Frontal cortex (tissue), 4 donors: ENCODE results near the gene TNNI3K. TPM values are rescaled to one million over a fixed set of nuclear protein-coding genes. Genes with fewer than 3 reads are reported as not detected.

Experiments
- DNase-seq, 2 donors: peaks; one replicate each; pipeline ENCODE4 v3.0.0; 2012; ENCODE audit warnings: low spot score in 2 of 2
- FAIRE-seq: peaks from 2 replicates; lab custom pipeline; 2012; peaks lifted over from hg19 to GRCh38; lab: Jason Lieb, UNC
- total RNA-seq: library from RNA; depleted of rRNA; stranded (reverse); fragments of >200 nt; gene quantifications from one replicate; pipeline ENCODE4 v1.2.3, GENCODE V29; 2014
- donor health status: control.
- donor health status: control.
- donor health status: control.

Gene TNNI3K
- total RNA-seq, 1 donor from 2014 or later: 17.1 TPM

DNA sequence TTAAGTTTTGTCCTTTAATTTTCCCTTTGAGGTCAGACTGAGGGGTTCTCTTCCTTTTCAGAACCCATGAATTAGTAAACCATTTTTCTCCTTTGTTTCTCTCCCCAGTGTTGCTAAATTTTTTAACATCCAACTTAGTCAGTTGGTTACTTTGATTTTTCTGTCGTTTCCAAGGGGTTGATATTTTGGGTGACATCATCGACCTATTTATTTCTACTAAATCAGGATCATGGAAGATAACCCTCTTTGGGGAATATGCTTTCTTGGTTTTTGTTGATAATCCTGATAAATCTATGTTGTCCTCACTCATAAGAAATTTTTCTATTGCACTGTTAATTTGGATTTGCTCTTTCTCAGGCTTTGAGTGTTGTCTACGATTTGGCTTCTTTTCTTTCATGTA lies 236.3 kb downstream of the TNNI3K start:
- no peak for FAIRE-seq

DNA sequence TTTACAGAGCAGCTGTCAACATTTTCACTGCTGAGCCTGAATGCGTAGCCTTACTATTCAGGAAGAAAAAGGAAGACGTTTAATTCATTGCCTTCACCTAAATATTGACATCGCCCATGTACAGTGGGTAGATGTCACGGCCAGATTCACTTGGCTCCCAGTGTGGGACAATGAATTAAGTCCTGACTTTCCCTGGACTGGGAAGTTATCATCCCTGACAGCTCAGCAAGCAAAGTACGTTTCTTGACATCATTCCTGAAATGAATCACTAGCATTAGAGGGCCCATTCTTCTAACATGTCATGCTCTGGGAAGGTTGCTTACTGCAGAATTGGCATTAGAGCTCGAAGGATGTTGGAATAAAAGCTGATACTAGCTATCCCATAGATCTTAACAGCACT lies 239.4 kb downstream of the TNNI3K start:
- FAIRE-seq (no peak), DNase-seq (no peak)

More for the DNA sequence above, 236.3 kb downstream of the TNNI3K start:
- no peak for DNase-seq

DNA sequence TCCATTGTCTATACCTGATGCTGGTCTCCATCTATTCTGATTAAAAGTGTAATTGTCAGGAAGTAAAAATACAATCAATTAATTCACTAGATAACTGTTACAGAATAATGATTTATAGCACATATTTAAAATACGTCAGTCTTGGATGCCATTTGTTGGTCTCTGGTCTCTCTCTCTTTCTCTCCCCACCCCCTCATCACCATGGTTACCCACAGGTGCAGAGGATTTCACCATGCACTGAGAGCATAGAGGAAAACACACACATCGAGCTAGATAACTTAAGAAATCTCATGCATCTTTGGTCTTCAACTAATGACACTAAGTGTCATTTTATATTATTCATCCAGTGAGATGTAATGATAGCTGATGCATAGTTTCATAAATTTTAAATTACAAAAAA lies 243.8 kb downstream of the TNNI3K start:
- no peak for DNase-seq
- no peak for FAIRE-seq

DNA sequence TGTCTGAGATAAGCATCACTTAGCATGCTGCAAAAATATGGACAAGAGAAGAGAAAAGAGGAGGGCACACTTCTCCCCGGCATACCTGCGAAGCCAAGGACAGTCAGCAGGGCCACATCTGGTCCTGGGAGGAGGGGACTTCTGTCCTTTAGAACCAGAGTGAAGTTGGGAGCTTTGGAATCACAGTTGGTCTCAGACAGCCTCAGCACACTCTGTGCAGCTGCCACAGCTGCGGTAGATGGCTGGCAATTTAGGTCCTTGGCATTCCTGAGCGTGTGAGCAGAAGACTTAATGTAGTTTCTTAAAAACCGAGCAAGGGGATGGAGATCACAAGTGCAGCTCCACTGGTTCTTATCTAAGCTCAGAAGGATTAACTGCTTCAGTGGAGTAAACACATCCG lies 244.9 kb downstream of the TNNI3K start:
- FAIRE-seq (no peak), DNase-seq (no peak)

- DNase-seq (no peak), FAIRE-seq (no peak)
Measured at GRCh38 chr1:74481607-74482006, 246.4 kb downstream of the TNNI3K start.

GRCh38 chr1:74485622-74486021 lies 250.4 kb downstream of the TNNI3K start:
- no peak for DNase-seq
- no peak for FAIRE-seq

- no peak for FAIRE-seq
- no peak for DNase-seq
Measured at GRCh38 chr1:74486036-74486435, 250.8 kb downstream of the TNNI3K start.

GRCh38 chr1:74496669-74497068 lies 261.5 kb downstream of the TNNI3K start:
- DNase-seq (no peak), FAIRE-seq (no peak)

DNA sequence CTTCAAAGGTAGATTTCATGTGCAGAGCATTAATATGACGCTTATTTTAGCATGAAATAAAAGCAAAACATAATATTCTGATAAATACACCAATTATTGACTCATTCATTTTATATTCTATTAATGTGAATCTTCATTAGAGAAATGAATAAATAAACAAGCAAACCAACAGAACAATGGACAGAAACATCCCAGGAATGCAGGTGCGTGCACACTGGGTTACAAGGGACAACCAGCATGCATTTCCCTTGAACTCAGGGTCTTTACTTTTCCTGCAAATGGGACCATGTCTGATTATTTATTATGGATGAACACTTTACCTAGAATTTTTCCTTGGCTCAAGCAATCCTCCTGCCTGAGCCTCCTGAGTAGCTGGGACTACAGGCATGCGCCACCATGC lies 263.7 kb downstream of the TNNI3K start:
- FAIRE-seq (no peak), DNase-seq (no peak)

- DNase-seq (no peak), FAIRE-seq (no peak)
Measured at GRCh38 chr1:74502432-74502831, 267.2 kb downstream of the TNNI3K start.

GRCh38 chr1:74502858-74503257 lies 267.7 kb downstream of the TNNI3K start:
- FAIRE-seq: no peak
- no peak for DNase-seq

DNA sequence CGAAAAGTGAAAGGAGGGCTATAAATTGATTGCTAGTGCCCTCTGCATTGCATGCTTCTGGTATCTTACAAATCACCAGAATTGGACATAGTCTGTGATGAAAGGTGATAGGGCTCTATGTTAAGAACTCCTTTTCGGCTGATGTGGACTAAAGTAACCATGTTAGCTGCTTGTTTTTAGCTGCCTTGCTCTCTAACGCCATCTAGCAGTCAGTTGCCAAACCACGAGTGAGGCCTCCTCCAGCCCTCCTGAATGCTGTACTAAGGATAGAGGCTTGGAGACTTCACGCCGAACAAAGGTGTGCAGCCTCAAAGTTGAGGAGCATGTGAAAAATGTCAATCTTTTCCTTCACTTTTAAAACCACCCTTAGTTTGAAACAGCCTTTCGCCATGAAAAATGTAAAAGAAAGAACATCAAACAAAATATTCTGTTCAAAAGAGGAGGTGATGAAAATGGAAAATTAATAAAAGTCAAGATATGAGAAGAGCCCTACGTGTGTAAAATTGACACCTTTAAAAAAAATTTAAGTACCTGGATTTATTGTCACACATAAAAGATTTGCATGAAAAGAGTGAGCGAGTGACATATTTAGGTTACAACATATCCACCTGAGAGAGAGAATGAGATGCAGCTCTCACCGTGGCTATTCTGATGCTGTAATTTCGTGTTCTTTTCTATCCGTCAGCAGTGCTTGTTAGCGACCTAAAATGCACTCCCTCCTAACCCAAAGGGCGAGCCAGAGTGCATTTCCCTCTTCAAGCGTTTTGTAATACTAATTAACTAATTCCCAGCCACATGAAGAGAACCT lies 269.1 kb downstream of the TNNI3K start:
- FAIRE-seq: no peak
- DNase-seq: peak in 1 of 2 donors; percentile 14

GRCh38 chr1:74504933-74505512 lies 269.8 kb downstream of the TNNI3K start:
- DNase-seq (no peak), FAIRE-seq (no peak)

DNA sequence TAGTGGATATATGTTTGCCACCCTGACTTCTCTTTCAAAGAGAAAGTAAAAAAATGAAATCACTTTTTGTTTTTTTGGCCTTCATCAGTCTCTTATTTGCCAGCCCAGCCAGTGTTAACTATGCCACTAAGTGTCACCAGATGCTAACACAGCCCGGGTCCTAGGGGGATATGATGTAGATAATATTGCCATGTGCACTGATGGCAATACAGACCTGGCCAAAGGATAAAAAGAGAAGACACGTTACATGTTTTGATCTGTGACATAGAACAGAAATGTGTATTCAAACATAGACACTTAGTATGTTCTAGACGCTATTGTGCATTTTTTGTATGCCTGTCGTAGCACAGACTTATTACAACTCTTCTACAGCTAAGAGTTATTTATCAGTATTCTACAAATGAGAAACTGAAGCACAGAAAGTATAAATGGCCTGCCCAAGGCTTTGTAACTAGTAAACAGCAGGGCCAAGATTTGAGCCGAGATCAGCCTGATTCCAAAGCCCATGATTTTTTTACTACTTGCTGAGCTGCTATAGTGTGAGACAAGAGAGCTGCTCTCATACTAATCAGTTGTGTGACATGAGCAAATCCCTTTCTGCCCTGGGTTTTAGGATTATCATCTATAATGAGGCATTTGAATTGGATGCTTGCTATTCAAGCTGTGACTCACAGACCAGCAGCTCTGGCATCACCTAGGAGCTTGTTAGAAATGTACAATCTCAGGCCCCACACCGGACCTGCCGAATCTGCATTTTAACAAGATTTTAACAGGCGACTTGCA lies 270.9 kb downstream of the TNNI3K start:
- no peak for DNase-seq

GRCh38 chr1:74508449-74508848 lies 273.3 kb downstream of the TNNI3K start:
- DNase-seq: no peak
- FAIRE-seq: no peak

More for the DNA sequence above, 270.9 kb downstream of the TNNI3K start:
- FAIRE-seq: no peak

DNA sequence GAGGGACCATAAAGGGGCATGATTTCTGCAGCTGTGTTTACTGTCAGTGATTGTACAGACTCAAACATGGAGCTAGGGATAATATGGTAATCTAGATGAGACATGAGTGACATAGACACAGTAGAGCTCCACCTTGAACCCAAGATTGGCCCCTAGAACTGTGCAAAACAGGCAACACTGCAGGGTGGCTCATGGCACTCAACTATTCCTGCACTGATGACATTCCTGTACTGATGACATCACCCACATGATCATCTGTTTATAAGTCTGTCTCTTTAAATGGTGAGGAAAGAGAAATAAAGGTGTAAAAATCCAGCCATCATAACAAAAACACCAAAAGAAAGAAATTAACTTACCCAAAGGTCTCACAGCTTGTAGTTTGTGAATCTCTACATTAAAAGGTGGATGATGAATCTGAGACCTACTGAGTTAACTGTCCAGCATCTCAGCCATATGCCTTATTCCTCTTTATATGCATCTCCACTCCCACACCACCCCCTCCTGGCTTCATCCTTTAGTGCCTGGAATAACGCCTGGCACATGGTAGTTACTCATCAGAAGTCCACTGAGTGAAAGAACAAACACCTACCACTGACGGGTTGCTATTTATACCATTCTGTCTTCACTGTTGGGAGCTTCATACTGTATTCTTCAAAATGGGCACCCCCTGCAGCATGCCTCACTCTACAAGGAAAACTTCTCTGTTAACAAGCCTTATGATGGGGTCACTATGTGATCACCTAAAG lies 277.2 kb downstream of the TNNI3K start, which contains the start of gene LRRC53:
TSS of gene LRRC53 (minus strand) at position 442 of the 746 bp plus-strand sequence. CDS start 29,262 bp downstream, outside the sequence.
- no peak for DNase-seq
- FAIRE-seq: no peak

- FAIRE-seq (no peak), DNase-seq (no peak)
Measured at GRCh38 chr1:74513411-74514300, 278.5 kb downstream of the TNNI3K start.

DNA sequence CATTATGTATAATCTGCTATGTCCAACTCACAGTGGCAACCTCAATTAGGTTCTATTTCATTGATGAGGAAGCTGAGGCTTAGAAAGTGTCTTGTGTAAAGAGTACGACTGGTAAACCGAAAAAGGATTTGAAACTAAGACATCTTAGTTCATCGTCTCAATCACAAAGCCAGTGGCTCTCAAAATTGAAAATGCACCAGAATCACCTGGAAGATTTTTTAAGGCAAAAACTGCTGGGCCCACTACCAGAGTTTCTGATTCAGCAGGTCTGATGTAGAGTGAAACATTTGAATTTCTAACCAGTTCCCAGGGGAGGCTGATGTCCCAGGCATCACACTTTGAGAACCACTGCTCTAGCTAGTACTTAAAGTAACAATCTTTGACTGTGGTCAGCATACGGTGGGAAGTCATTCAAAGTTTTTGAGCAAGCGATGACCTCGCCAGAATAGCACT lies 282.4 kb downstream of the TNNI3K start:
- FAIRE-seq (no peak), DNase-seq (no peak)

DNA sequence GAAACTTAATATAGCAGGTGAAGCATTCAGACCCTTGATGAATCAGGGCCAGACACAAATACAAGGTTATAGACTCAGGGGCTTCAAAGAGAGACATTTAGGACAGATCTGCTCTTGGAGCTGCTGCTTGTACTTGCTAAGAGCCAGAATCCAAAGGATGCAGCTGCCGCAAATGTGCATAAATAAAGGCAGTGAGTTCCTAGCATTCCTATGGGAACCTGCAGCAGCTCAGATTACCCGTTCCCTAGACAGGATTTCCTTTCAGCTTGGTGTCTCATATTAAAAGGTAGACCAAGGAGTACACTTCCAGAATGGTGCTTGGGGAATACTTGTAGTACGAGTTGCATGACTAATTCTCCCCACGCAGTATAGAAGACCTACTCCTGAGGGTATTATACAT lies 287.0 kb downstream of the TNNI3K start:
- no peak for FAIRE-seq
- no peak for DNase-seq
